Activated CD4-positive, alpha-beta T cell treated with anti-CD3 and anti-CD28 coated beads, Interleukin-2, amount 10 ng/mL, durations not matched to agents 7 days and 5 days (primary cell): ENCODE measurements around the gene RFX5. TPM values are rescaled to one million over a fixed set of nuclear protein-coding genes. Genes with fewer than 3 reads are reported as not detected.

Experiments
- CTCF ChIA-PET: fragments of 350-600 bp; sonication (Branson Sonifier 250); formaldehyde crosslinking; loops from one replicate; lab custom pipeline; 2021; ENCODE audit warnings: antibody characterized with exemption; lab: Charles Lee
- POLR2A ChIA-PET: fragments of 350-600 bp; sonication (Branson Sonifier 250); formaldehyde crosslinking; loops from one replicate; lab custom pipeline; 2021; ENCODE audit warnings: antibody characterized with exemption; lab: Charles Lee
- DNase-seq: peaks from one replicate; pipeline ENCODE4 v3.0.0-alpha.2; 2020
- H3K27ac Mint-ChIP-seq: one replicate; pipeline ENCODE4 v1.8.0; 2021; ENCODE audit warnings: mild to moderate bottlenecking, moderate library complexity, mixed read lengths
- H3K27me3 Mint-ChIP-seq: one replicate; pipeline ENCODE4 v1.8.0; 2021; ENCODE audit warnings: mixed read lengths
- H3K36me3 Mint-ChIP-seq: one replicate; pipeline ENCODE4 v1.8.0; 2021; ENCODE audit warnings: low read depth, mixed read lengths
- H3K4me1 Mint-ChIP-seq: one replicate; pipeline ENCODE4 v1.8.0; 2021; ENCODE audit warnings: mixed read lengths
- H3K4me3 Mint-ChIP-seq: one replicate; pipeline ENCODE4 v1.8.0; 2021; ENCODE audit warnings: mild to moderate bottlenecking, moderate library complexity, mixed read lengths
- H3K9me3 Mint-ChIP-seq: one replicate; pipeline ENCODE4 v1.8.0; 2021; ENCODE audit warnings: mixed read lengths
- total RNA-seq, 2 experiments: library from RNA; stranded (reverse); gene quantifications; one replicate each; pipeline ENCODE4 v1.2.3, GENCODE V29; 2021

The RFX5 gene
- total RNA-seq, 2 experiments from 2014 or later = 69.7 to 76.4 TPM

DNA sequence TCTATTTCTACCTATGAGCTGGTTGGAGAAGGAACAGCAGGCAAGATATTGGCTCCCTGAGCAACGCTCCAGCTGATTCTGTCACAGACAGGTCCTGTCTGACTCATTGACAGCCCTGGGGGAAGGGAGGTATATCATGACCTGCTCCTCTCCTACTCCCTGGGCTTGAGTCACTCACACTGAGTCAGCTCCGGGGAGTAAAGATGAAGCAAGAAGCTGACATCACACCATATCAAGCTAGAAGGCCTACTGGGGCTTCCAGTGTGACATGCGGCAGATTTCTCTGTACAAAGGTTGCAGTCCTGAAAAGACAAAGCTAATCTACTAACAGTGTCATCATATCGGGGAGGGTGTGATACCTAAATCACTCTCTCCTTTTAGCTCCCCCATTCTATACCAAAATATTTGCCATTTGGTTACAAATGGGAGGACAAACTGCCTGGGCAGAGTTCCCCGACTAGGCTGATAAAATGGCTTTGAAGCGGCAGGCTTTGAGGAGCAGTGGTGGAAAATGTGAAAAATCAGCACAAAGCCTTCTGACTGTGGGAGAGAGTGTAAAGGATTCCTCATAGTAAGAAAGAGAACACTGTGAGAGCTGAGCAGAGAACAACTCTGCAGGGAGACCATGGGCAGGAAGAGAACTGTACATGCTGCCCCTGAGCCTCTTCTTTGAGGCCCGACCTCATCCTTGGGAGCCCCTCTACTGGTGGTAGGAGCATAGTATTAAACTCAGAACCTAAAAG lies 35.3 kb downstream of the RFX5 start:
- CTCF ChIA-PET = interaction anchor here (0.9 to 5.7 kb wide), 12 partner anchors 8 to 60 kb away, joined by 3 to 50 read pairs (median 4); partner anchors contain the start of genes PI4KB and ZNF687
- no peaks in the 10 kb centered on the region for H3K27me3 Mint-ChIP-seq
- POLR2A ChIA-PET = interaction anchor here (0.5 to 1.5 kb wide), 3 partner anchors 30 to 262 kb away, joined by 3 to 12 read pairs (median 4); partner anchors contain the start of gene ZNF687
- DNase-seq = peak; percentile 45
- H3K4me3 Mint-ChIP-seq = no peak overlapping the region
- peaks cover 52% of the 10 kb centered on the region for H3K36me3 Mint-ChIP-seq
- H3K9me3 Mint-ChIP-seq = no peaks in the 10 kb centered on the region
- peaks cover 23% of the 10 kb centered on the region for H3K4me1 Mint-ChIP-seq
- peak overlapping the region; percentile 7 for H3K27ac Mint-ChIP-seq

DNA sequence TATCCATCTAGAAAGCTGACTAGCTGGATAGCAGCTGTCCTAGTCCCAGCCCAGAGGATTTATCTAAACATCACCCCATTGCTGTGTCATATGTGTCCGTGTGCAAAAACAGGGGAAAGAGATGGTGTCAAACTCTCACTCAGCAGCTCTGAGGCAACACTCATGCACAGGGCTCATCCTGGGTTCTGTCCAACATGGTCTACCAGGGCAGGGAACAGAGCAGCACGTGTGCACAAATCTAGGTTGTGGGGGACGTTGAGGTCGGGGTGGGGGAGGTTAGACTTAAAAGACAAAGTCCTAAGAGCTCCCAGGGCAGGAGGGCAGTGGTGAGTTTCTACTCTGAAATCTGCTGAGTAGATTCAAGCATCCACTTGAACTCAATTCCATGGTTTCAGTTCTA lies 36.0 kb downstream of the RFX5 start:
- CTCF ChIA-PET = interaction anchor here (0.9 to 5.7 kb wide), 10 partner anchors 10 to 59 kb away, joined by 3 to 50 read pairs (median 6); partner anchors contain the start of genes PI4KB and ZNF687
- Mint-ChIP-seq H3K4me1 (peaks cover 23% of the 10 kb centered on the region), H3K36me3 (peaks cover 53% of the 10 kb centered on the region), H3K4me3 (no peak overlapping the region), H3K9me3 (no peaks in the 10 kb centered on the region), H3K27me3 (no peaks in the 10 kb centered on the region), H3K27ac (no peak overlapping the region)
- DNase-seq = no peak
- POLR2A ChIA-PET = interaction anchor here (1.5 kb wide), 1 partner anchor 30 kb away, joined by 4 read pairs; the partner anchor contains the start of gene ZNF687

DNA sequence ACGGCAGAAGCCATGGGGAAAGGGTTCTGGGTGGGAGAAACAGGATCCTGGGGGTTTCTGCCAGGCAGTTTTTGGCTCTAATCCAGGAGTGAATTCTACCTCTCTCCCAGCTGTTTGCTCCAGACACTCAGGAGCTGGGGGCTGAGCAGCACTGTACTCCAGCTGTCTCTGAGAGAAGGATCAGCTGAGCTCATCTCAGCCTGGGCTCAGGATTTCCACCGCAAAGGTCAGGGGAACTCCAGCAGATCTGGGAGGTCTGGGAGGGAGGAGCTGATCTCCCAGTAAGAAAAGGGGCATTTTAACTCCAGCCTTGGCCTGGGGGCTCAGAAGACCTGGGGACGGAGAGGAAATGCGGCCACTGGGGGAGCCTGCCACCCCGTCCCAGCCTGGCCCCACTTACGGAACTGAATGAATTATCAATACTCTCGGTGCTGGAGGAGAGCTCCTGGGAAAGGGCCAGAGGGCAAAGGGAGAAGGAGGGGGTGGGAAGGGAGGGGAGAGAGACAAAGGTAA lies 37.2 kb downstream of the RFX5 start:
- peaks cover 23% of the 10 kb centered on the region for H3K4me1 Mint-ChIP-seq
- ChIA-PET POLR2A (no interaction called here), CTCF (interaction anchor here (0.6 to 5.7 kb wide), 6 partner anchors 9 to 185 kb away, joined by 3 to 50 read pairs (median 7); partner anchors contain the start of gene PI4KB)
- no peak for DNase-seq
- no peak overlapping the region for H3K27ac Mint-ChIP-seq
- H3K27me3 Mint-ChIP-seq = no peaks in the 10 kb centered on the region
- no peak overlapping the region for H3K4me3 Mint-ChIP-seq
- no peaks in the 10 kb centered on the region for H3K9me3 Mint-ChIP-seq
- peaks cover 53% of the 10 kb centered on the region for H3K36me3 Mint-ChIP-seq

DNA sequence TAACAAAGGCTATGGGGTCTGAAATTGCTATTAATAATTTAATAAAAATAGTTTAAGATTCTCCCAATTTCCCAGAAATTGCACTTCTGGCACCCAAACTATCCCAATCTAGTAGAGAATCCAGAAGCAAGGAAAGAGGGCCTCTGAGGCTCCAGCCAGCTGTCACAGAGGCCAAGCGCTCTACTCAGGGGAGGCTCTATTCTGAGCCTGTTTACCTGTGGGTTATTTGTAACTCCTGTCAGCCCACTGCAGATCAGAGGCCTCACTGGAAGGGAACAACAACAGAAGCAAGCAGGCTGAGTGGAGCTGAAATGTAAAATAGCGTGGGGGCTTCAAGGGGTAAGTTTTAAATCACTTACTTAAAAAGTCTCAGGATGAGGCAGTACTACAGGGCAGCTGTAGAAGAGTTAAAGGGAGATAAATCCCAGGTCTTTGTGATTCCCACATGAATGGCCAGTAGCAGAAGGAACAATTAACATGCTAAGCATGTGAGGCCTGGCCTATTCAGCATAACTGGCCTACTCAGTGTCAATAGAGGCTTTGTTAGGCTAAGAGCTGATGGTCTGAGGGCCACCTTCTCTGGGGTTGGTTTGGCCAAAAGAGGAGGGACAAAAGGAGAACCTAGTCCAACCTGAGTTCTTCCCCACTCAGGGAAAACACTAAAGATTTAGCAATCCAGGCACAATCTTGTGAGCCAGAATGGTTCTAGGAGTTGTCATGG lies 52.1 kb downstream of the RFX5 start:
- H3K4me3 Mint-ChIP-seq = no peak overlapping the region
- H3K36me3 Mint-ChIP-seq = peaks cover 53% of the 10 kb centered on the region
- no peaks in the 10 kb centered on the region for H3K9me3 Mint-ChIP-seq
- no peak for DNase-seq
- no peak overlapping the region for H3K27ac Mint-ChIP-seq
- no peaks in the 10 kb centered on the region for H3K27me3 Mint-ChIP-seq
- no peaks in the 10 kb centered on the region for H3K4me1 Mint-ChIP-seq
- ChIA-PET CTCF (interaction anchor here (1.4 to 2.8 kb wide), 3 partner anchors 9 to 46 kb away, joined by 3 to 9 read pairs (median 4); no protein-coding TSS in a partner anchor), POLR2A (interaction anchor here (0.5 kb wide), 1 partner anchor 10 kb away, joined by 3 read pairs; no protein-coding TSS in a partner anchor)

DNA sequence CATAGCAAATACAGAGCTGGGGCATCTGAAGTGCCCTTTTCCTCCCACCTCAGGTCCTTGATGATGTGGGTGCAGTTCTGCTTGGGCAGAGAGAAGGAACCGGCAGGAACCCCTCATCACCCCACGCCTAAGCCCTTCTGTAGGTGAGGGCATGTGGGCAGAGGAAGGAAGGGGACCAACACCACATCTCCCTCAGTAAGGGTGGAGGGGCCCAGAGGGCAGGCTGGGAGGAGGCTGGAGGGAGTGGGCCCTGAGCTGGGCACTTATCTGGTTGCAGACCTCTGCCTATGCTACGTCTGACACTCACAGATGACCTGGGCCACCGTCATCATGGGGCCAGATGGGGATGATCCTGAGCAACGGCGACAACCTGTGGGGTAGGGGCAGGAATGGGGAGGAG lies 54.0 kb downstream of the RFX5 start:
- ChIA-PET POLR2A (no interaction called here), CTCF (interaction anchor here (0.6 to 2.1 kb wide), 4 partner anchors 8 to 55 kb away, joined by 4 to 6 read pairs (median 4); no protein-coding TSS in a partner anchor)
- H3K9me3 Mint-ChIP-seq = no peaks in the 10 kb centered on the region
- no peak overlapping the region for H3K4me3 Mint-ChIP-seq
- no peaks in the 10 kb centered on the region for H3K27me3 Mint-ChIP-seq
- H3K36me3 Mint-ChIP-seq = peaks cover 50% of the 10 kb centered on the region
- DNase-seq = no peak
- peak overlapping the region; percentile 6 for H3K27ac Mint-ChIP-seq
- H3K4me1 Mint-ChIP-seq = peaks cover 6% of the 10 kb centered on the region

DNA sequence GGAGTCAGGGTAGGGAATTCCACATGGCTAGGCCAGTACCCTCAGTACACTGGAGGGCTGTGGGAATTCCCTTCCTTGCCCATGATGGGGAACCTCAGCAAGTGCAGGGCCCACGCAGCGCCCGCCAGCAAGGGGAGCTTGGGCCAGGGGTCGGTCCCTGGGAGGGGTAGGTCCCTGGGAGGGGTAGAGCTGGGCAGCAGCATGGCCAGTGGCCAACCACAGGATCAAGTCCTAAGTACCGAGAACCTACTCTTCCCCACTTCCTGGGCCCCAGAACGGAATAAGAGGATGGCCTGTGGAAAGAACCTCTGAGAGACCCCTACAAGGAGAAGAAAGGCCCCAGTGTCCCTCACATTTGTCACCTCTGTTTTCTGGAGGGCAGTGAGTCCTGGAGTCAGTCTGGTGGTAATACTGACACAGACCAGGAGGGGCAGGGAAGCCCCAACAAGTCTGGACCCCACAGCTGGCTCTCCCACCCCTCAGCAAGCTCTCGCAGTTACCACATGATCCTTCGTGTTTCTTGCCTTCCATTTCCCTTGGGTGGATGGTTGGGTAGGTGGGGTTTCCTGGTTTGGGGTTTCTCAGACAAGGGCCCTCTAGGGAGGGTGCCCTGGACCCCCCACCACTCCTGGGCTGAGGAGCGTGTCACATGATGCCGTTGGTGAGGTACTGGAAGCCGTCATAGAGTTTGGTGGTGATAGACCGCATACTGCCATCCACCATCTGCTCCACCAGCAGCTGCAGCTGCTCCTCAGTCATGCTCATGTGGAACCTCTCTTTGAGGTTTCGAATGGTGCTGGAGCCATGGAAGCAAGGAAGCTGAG lies 54.6 kb downstream of the RFX5 start:
- peaks cover 46% of the 10 kb centered on the region for H3K36me3 Mint-ChIP-seq
- peak overlapping the region; percentile 54 for H3K27ac Mint-ChIP-seq
- ChIA-PET CTCF (interaction anchor here (0.6 to 2.1 kb wide), 5 partner anchors 9 to 56 kb away, joined by 4 to 6 read pairs (median 5); partner anchors contain the start of gene ZNF687), POLR2A (no interaction called here)
- DNase-seq = no peak
- no peaks in the 10 kb centered on the region for H3K9me3 Mint-ChIP-seq
- no peaks in the 10 kb centered on the region for H3K27me3 Mint-ChIP-seq
- no peak overlapping the region for H3K4me3 Mint-ChIP-seq
- H3K4me1 Mint-ChIP-seq = peaks cover 6% of the 10 kb centered on the region

DNA sequence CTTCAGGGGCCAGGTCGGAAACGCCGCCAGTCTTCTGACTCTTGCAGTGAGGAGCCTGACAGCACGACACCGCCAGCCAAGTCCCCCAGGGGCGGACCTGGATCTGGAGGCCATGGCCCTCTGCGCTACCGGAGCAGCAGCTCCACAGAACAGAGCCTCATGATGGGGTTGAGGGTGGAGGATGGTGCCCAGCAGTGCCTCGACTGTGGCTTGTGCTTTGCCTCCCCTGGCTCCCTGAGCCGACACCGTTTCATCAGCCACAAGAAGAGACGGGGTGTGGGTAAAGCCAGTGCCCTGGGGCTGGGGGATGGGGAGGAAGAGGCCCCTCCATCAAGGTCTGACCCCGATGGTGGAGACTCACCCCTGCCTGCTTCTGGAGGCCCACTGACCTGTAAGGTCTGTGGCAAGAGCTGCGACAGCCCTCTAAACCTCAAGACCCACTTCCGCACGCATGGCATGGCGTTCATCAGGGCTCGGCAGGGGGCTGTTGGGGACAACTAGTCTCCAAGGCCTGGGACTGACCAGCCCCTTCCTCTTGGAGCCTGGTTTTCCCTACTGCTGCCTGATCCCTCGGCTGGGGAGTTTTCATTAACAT lies 56.2 kb downstream of the RFX5 start:
- Mint-ChIP-seq H3K27me3 (no peaks in the 10 kb centered on the region), H3K9me3 (no peaks in the 10 kb centered on the region), H3K4me1 (peaks cover 6% of the 10 kb centered on the region), H3K36me3 (peaks cover 54% of the 10 kb centered on the region), H3K4me3 (no peak overlapping the region), H3K27ac (no peak overlapping the region)
- CTCF ChIA-PET = no interaction called here
- no peak for DNase-seq
- POLR2A ChIA-PET = no interaction called here

Other genes starting within 250 kb of the RFX5 start
- 1 to 10 TPM; 3.8 TPM for gene SEMA6C, start 200.6 kb downstream of the RFX5 start, total RNA-seq
- 10 to 100 TPM; 33.7 to 38.4 TPM for gene TNFAIP8L2, start 190.6 kb downstream of the RFX5 start, total RNA-seq
- 1 to 10 TPM; 4.0 to 4.9 TPM for gene LYSMD1, start 181.3 kb downstream of the RFX5 start, total RNA-seq
- gene SCNM1, start 181.1 kb downstream of the RFX5 start, total RNA-seq = 10 to 100 TPM; 63.7 to 70.9 TPM
- 1 to 10 TPM; 2.0 to 2.7 TPM for gene TMOD4, start 171.3 kb downstream of the RFX5 start, total RNA-seq
- 10 to 100 TPM; 77.1 to 79.6 TPM for gene VPS72, start 157.1 kb downstream of the RFX5 start, total RNA-seq
- gene PIP5K1A, start 148.7 kb downstream of the RFX5 start, total RNA-seq = 10 to 100 TPM; 61.6 to 63.4 TPM
- gene PSMD4, start 92.5 kb downstream of the RFX5 start, total RNA-seq = 100 to 1,000 TPM; 170 to 190 TPM
- gene ZNF687, start 65.0 kb downstream of the RFX5 start, total RNA-seq = 10 to 100 TPM; 27.4 to 27.7 TPM
- gene PI4KB, start 19.8 kb downstream of the RFX5 start, total RNA-seq = 10 to 100 TPM; 62.8 to 69.5 TPM
- not detected for gene SELENBP1, start 25.5 kb upstream of the RFX5 start, total RNA-seq
- 100 to 1,000 TPM; 290 to 303 TPM for gene PSMB4, start 52.3 kb upstream of the RFX5 start, total RNA-seq
- gene POGZ, start 112.2 kb upstream of the RFX5 start, total RNA-seq = 10 to 100 TPM; 82.8 to 85.5 TPM
- under 1 TPM; 0.17 to 0.30 TPM for gene CGN, start 164.1 kb upstream of the RFX5 start, total RNA-seq
- gene TUFT1, start 193.1 kb upstream of the RFX5 start, total RNA-seq = 1 to 10 TPM; 1.9 to 2.2 TPM